HG03280 (cell line): Measurements from ENCODE around the gene SLC19A1.

ENCODE experiments used
- ATAC-seq: cut with Tn5 transposase; IDR thresholded peaks from one replicate; pipeline ENCODE4 v1.9.1; 2021; ENCODE audit warnings: mild to moderate bottlenecking, moderate library complexity; ENCODE audit not compliant: unreplicated experiment

SLC19A1 gene

DNA sequence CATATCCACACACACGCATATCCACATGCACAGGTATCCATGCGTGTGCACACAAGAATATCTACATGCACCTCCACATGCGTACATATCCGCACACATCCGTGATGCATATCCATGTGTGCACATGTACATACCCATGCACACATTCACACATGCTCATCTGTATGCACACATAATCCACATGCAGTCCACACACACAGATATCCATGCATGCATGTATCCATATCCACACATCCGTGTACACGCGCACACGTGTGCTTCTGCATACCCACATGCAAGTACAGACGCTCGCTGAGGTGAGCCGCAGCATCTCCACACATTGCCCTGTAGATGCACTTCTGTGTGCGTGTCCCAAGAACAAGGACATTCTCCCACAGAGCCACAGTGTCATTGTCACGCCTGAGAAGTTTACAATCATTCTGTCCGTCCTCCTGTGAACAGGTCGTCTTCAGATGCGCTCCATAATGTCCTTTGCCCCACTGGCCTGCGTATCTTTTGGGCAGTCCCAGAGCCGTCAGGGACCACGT, 93.9 kb downstream of the SLC19A1 start:
- no peak for ATAC-seq
